Aorta (tissue), 4 donors: ENCODE data around the gene MEOX1. TPM values are rescaled to one million over a fixed set of nuclear protein-coding genes. Genes with fewer than 3 reads are reported as not detected.

Experiments used
- polyA plus RNA-seq, 2 donors: library from polyadenylated mRNA; stranded (reverse); fragments of 200-250 nt; gene quantifications; one replicate each; pipeline ENCODE4 v1.2.3, GENCODE V29; 2013
- total RNA-seq, 2 donors: library from RNA; stranded (reverse); fragmentation: NEBNext Ultra II Directional; extraction: Animal tissue kit (Norgen Biotek cat#: 25700); gene quantifications; one replicate each; pipeline ENCODE4 v1.2.1, GENCODE V29; 2021
- donor health status: healthy with polysubstance abuse.
- donor health status: Bipolar disorder and iron deficiency.
- donor health status: DM: no; HTN: no; CAD: no.
- donor health status: DM: yes; HTN: yes; CAD: no.

The MEOX1 gene
- total and polyA plus RNA-seq, 4 donors = 0.41 to 32.9 (median 3.7) TPM

Other genes starting within 250 kb of the MEOX1 start
- 10 to 100 TPM; 42.7 to 45.3 TPM for gene DHX8, start 177.9 kb downstream of the MEOX1 start, total RNA-seq
- gene DHX8, start 177.9 kb downstream of the MEOX1 start, polyA plus RNA-seq = 10 to 100 TPM in 1 of 2 donors, 1 to 10 TPM in 1; 7.1 to 24.0 TPM
- 1 to 10 TPM; 1.1 to 2.3 TPM for gene ETV4, start 115.6 kb downstream of the MEOX1 start, total RNA-seq
- gene ETV4, start 115.6 kb downstream of the MEOX1 start, polyA plus RNA-seq = 1 to 10 TPM in 1 of 2 donors, under 1 TPM in 1; 0.50 to 5.8 TPM
- gene SOST, start 96.9 kb upstream of the MEOX1 start, total RNA-seq = 10 to 100 TPM; 21.7 to 34.3 TPM
- 10 to 100 TPM in 1 of 2 donors, 1 to 10 TPM in 1; 4.8 to 18.2 TPM for gene SOST, start 96.9 kb upstream of the MEOX1 start, polyA plus RNA-seq
- gene DUSP3, start 117.1 kb upstream of the MEOX1 start, total RNA-seq = 100 to 1,000 TPM; 110 to 112 TPM
- 100 to 1,000 TPM in 1 of 2 donors, 10 to 100 TPM in 1; 68.3 to 123 TPM for gene DUSP3, start 117.1 kb upstream of the MEOX1 start, polyA plus RNA-seq
- not detected for gene CFAP97D1, start 118.5 kb upstream of the MEOX1 start, total RNA-seq
- under 1 TPM in 1 of 2 donors, not detected in 1; 0.25 TPM for gene CFAP97D1, start 118.5 kb upstream of the MEOX1 start, polyA plus RNA-seq
- 10 to 100 TPM; 14.6 to 15.7 TPM for gene MPP3, start 171.2 kb upstream of the MEOX1 start, total RNA-seq
- 10 to 100 TPM in 1 of 2 donors, 1 to 10 TPM in 1; 3.1 to 25.2 TPM for gene MPP3, start 171.2 kb upstream of the MEOX1 start, polyA plus RNA-seq
- gene CD300LG, start 185.3 kb upstream of the MEOX1 start, total RNA-seq = 1 to 10 TPM; 3.9 to 9.4 TPM
- gene CD300LG, start 185.3 kb upstream of the MEOX1 start, polyA plus RNA-seq = under 1 TPM; 0.05 to 0.13 TPM
- 10 to 100 TPM; 11.5 to 14.2 TPM for gene MPP2, start 245.6 kb upstream of the MEOX1 start, total RNA-seq
- gene MPP2, start 245.6 kb upstream of the MEOX1 start, polyA plus RNA-seq = 1 to 10 TPM; 1.4 to 5.5 TPM